ENCODE results near the gene DROSHA.
"Not testable (repeated sequence)": the region's sequence is repeated elsewhere in the genome, so short reads cannot be mapped to it uniquely, and the experiment has no call there.

Gene DROSHA

DNA sequence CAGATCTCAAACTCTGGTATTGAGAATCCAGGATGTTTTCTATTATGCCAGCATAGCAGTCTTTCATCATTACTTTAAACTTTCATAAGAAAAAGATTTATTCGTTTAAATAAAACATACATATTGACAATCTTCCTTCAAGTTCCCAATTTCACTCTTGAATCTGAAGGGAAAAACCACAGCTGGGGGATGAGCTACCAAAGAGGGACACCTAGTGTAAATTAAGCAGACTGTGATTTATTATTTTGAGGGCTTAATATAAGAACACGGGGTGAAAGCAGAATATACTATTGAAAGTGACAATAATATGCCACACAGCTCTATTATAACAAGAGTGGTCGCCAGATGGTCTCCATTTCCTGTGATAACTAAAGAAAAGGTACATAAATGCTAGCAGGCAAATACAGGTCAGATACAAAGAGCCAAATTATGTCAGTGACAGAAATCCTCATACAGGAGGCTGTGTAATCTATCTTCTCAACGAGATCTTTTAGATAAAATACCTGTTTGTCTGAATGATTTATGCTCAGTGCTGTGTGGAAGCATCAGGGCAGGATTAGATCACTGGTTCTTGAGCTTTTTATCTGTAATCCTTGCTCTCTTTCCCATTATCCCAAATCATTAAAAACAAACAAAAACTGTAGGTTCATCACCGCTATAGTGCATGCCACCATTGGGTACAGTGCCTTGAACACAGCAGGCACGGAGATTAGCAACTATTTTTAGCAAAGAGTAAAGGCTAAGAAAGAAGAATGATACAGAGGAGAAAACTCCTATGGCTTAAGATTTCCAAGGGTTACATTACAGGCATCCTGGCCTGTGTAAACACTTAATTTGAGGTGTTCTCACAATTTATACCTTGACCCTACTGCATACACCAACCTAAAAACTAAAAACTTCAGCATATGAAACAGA, 116.6 kb downstream of the DROSHA start:
- no peak for DNase-seq

DNA sequence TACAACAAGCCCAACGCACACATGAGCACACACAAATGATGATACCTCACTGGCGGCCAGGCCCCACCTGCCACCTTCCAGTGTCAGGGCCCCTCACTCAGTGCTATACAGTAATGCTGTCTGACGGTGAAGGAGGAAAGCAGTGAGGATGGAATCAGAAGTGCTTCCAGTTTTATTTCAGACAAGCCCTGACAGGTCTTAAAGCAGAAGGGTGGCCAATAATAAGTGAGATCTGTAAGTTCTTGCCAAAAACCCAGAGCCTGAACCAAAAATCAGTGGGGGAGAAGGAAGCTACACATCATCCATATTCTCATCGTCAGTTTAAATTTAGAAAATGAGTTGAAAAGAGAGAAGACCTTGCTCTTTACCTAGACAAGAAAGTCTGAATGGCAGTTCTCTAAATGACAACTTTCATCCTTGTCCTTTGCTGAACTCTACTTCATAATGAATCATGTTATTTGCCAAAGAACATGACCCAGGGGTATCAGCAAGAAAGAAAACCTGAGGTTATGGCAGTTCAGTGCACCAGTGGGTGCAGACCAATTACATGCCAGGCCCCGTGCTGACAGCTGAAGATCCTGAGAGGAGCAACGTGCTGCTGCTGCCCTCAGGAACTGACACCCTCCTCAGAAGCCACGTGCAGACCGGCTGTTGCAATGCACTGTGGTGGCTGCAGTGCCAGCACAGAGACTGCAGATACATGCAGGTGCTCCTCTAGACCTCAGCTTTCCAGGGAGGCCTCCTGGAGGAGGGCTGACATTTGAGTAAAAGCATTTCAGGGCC, 118.7 kb downstream of the DROSHA start:
- DNase-seq: no peak

DNA sequence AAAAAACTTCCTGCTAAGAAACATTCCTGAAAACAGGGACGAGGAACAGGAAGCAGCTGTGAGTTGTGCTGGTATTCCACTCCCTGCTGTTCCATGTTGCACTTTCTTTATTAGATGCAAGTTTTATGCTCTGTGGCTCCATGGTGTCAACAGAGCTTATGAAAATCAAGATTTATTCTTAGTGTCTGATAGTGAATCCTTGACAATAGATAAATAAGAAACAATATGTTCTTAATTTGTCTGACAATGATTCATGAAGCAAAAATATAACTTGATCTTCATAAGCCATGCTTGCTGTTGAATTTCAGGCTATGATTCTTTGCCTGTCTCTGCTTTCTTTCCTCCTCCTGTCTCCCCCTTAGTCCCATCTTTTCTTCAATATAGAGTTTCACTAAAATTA, 119.6 kb downstream of the DROSHA start:
- DNase-seq: no peak

DNA sequence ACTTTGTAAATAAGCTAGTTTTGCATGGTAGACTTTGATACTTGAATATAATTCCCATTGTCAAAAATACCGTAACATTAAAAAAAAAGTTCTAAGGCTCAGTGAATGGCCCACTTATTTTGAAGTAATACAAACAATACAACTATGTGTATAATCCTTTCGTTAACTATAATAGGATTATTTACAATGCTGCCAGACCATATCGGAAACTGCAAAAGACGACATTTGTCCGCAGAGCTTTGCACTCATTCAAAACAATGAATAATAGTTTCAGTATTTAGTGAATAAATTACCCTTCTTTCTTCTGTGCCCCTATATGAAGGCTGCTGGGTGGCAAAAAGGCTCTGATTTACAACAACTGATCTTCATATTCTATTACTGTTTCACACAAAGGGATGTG, 121.8 kb downstream of the DROSHA start:
- no peak for DNase-seq

DNA sequence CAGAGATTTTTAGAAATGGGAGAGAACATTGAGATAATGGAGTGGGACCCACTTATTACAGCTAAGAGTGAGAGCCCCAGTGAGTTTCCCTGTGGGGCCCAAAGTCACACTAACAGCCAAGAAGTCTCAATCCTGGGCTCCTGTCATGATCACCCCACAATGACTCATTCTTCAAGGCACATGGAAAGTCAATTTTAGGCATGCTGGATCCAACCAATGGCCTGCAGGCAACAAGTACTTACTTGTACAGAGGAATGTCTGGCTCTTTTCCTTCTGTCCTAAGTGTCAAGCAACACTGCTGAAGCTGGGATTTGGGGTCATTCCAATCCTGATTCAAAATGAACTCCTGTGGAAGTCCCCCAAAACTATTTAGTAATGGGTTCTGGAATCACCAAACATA, 123.1 kb downstream of the DROSHA start:
- DNase-seq: no peak

DNA sequence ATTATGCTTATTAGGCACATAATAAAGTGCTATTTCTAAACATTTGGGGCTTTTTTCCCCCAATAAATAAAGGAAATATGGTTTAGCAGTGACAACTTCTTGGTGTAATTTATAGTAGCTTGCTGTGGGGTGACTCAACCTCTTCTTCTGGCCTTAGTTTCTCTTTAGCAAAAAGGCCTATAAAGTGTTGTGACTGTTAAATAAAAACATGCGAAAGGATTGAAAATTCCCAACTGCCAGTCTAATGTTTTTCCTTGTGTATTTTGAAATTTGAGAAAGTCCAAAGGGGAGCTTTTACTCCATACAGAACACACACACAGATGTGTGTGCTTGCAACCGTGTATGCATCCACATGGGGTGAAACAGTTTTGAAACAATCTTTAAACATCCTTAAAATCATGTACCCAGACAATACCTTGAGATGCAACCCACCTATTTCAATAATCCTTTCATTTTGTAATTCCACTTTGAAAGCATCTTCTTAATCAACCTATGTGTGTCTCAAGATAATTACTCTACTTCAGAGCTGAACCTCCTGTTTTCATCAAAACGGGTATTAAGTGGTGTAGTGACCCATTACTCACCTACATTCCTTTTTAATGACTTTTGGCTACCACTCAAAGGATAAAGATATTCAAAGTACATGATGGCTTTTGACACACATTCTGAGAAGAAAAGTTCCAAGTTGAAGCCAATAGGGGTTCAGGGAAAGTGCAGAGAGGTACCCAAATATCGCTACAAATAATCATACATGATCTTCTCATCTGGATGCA, 123.8 kb downstream of the DROSHA start:
- no peak for DNase-seq

DNA sequence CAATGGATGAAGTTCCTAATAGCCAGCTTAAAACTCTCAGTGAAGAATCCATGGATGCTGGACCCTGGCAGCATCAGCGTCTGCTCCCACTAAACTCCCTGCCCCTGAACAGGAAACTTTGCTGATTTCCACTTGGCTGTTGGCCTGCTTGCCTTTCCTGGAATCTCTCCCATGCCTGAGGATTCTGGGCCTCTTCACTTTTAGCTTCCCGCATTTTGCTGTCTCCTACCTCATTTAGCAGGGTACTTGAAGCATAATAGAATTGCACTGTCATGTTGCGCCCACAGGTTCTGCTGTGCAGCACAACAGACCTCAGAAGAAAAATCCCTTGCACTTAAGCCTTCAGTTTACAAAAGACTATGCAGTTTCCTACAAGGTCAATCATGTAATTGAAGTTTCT, 127.6 kb downstream of the DROSHA start:
- DNase-seq: no peak

DNA sequence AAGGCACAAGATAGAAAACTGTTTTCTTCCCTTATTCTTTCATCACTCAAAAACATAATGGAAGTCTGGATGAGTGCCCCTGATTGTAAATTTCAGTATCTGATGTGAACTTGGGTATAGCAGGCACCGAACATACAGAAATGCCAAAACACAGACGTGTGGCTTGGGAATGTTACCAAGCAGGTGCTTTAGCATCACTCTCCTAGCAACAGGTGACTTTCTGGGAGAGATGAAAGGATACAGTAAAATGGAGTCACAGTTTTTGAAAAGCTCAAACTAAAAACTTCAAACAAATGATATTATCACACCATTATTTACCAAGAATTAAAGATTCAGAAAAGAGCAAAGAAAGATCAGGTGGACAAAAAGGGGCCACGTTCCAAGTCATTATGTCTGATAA, 130.2 kb downstream of the DROSHA start:
- no peak for DNase-seq

DNA sequence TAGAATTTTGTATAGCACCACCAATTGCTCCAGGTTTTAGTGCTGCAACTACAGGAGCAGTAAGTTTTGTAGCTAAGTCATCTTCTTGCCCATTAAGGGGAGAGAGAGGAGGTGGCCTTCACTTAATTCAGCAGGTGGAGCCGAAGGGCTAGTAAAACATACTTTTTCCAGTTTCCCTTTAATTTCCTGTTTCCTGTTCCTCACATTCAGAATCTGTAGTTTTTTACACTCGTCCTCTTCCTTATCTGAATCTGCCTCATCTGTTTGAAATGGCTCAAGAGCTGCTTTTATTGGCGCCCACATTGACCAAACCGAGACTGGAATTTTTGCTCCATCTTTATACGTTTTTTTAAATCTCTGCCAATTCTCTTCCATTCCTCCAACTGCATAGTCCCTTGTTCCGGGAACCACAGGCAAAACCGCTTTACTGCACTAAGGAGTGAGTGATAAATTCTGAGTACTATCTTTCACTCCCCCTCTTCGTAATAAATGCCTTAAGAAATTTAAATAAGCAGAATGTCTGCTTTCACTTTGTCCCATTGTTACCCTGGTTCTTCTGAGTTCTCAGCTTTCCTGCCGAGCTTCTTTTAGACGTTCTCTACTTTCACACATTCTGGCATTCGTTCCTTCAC, 133.9 kb downstream of the DROSHA start:
- DNase-seq: no peak

DNA sequence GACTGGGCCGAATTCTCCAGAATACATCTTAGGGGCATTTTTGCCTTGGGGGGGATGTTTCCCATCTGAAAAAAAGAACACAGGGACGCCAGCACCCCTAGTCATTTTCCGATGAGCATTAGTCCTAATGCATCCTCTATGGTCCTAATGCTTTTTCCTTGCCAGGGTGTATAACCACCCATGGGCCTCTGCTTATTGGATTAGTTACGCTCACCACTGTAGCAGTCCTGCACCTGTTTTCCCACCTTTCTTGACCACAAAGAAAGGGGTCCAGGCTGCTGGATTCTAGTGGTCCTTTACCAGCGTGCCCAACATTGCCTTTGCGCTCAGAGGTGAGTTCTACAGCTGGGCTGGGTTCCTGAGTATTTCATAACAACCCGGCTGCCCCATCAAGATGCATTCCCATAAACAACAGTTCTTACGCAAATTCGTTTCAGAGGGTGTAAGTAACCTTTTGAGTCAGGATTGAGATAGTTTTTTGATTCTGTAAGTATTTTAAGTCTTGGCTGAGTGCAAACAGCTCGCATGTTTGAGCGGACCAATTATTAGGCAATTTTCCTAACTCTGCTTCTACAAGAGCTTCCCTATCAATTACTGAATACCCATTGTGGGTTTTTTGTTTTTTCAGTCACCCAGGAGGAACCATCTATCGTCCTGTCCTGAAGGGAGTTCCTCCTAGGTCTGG, 135.1 kb downstream of the DROSHA start:
- DNase-seq: no peak

DNA sequence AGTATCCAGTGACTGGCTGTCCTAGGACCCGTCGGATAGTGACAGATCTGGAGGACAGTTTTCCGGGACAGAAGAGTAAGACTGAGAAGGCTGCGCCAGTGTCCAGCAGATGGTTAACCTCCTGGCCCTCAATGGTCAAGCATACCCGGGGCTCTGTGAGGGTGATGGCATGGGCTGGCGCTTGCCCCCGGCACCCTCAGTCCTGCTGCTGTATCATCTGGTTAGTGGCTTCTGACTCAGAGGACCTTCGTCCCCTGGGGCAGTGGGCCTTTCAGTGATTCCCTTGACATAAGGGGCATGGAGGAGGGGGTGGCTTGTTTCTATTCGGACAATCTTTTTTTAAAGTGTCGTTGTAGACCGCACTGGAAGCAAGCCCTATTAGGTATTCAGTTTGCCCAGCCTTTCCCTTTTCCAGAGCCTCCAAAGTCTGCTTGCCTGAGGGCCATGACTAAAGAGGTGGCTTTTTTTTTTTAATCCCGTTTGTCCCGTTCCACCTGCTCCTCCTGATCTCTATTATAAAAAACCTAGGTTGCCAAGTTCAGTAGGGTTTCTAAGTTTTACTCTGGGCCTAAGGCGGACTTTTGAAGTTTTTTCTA, 136.3 kb downstream of the DROSHA start:
- DNase-seq: not testable (repeated sequence)

DNA sequence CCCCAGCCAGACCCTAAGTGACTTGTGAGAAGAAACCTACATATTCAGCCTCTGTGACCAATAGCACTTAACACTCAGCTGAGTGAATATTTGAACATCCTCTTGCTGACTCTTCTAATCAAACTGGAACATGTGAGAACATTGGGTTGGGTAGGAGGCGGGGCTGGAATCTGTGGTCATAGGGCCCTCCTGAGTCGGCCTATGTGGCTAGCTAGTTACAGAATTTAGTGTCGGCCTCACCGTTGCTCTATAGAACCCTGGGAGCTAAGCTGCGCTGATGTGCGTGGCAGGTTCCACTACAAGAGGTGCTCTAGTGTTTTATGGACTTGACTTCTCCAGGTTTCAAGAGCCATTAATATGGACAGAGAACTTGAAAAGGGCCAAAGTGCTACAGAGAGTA, 138.8 kb downstream of the DROSHA start:
- DNase-seq: no peak

DNA sequence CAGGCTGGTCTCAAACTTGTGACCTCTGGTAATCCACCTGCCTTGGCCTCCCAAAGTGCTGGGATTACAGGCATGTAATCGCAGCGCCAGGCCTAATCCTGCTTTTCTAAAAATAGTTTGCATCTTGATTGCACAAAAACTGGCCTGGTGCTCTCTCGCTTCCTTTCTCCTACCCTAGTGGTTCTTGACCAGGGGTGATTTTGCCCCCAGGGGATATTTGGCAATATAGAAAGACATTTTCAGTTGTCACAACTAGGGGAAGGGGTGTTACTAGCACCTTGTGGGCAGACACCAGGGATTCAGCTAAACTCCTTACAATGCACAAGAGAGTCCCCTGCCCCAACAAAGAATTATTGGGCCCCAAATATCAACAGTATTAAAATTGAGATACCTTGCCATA, 139.8 kb downstream of the DROSHA start:
- no peak for DNase-seq

DNA sequence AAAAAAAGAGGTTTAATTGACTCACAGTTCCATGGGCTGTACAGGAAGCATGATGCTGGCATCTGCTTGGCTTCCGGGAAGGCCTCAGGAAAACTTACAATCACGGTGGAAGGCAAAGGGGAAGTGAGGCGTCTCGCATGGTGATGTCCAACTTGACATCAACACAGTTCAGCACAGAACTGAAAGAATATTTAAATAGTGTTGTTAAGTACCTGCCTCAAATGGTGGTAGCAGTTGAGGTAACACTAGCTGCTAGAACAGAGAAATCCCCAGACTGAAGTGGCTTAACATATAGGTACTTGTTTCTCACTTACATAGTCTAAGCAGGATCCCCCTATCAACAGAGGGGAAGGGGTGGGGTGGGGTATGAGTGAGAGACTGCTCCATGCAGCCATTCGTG, 141.6 kb downstream of the DROSHA start:
- DNase-seq: no peak

DNA sequence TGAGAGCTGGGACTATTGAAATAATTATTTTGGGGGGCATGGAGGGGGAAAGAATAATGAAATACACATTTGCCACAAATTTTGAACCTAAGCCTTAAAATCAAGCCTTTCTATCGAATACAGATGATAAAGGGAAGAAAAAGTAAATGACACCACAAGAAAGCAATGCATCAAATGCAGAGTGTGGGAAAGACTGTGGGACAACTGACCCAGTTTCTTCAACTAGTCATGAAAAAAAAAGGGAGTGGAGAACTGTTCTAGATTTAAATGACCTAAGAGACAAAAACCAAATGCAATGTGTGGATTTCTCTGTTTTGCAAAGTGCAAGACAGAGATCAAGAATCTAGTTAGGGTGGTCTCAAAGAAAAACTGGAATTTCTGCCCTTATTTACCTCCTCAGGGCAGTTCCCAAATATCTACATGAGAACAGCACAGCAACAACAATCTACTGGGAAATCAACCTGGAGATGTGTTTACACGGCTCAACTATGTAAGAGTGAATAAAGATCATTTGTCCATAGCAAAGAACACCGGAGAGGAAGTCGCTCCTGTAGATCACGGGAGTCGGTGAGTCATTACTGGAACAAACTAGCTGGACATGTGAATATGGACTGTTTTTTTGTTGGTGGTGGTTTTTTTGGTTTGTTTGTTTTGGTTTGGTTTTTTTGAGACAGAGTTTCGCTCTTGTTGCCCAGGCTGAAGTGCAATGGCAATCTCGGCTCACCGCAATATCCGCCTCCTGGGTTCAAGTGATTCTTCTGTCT, 145.9 kb downstream of the DROSHA start:
- DNase-seq: no peak

DNA sequence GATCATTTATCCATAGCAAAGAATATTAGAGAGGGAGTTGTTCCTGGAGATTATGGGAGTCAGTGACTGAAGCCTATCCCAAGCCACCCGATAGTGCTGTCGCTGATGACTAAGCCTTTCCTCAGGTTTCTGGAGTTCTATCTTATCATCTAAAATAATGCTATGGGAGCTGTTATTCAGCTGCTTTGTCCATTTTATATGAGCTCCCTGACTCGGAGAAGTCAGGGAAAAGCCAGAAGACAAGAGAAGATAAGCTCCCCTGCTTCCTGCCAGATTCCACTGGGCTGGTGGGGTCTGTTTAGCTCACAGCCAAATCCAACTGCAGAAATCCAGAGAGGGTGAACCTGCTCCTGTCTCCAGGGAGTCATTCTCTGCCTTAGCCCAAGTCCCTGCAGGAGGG, 148.2 kb downstream of the DROSHA start:
- no peak for DNase-seq

DNA sequence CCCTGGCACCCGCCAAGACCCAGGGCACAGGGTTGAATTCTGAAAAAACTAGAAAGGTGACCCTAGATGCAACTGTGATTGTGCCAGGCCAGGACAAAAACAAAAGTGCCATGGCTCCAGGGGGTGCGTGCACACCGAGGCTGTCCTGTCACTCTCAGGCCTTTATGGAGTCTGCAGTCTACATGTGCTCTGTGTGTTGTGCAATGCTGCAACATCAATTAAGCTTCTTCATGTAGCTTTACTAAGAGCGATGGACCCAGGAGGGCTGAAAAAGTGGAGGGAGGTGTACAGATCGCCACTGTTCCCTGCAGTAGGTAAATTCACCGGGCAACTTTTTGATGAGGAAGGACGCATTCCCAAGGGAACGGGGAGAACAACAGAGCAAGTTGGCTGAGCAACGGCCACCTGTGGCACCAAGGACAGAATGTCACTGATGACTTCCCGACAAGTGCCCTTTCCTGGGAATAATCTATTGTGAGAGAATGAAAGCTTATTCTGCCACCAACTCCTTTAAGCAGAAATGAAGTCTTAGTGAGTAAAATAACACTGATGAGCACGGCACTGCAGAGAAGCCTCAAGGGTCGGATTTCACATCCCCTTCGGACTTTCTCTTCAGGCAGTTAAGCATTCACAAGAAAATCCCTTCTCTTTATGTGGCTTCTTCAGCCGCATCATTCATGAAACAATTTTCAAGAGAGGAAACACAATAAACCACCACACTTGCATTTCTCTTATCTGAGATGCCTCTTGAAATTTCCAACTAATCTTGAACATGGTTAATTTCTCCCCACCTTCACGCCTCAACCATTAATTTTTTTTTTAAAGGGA, 149.6 kb downstream of the DROSHA start:
- no peak for DNase-seq

DNA sequence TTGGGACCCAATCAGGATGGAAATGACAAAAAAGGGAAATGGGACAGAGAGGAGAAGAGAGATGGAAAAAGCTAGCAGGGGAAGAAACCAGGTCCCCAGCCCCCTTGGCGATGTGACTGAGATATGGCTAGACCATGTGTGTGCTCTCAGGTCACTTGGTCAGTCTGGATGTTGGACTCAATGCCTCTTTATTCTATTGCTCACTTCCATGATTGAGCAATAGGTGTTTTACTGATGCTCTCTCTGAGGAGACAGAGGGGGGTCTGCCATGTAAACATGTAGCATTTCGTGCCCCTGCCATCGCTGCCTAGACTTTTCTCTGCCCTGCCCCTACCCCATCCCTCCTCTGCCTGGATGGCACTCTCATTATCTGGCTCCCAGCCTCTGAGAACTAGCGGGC, 150.6 kb downstream of the DROSHA start:
- DNase-seq: no peak

DNA sequence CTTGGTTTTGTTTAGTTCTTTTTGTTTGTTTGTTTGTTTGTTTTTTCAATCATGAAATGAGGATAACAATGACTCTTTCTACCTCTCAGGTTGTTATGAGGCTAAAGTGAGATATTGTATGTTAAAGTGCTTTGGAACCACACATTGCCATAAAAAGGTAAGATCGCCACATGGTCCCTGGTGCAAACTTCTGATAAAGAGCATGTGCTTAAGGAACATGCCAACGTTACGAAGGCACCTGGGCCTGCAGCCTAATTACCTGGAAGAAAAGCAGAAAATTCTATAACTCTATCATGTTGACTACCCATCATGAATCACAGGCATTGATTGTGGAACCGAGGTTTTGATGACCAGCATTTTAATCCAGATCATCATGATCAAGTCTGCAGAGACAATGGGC, 151.8 kb downstream of the DROSHA start:
- no peak for DNase-seq

DNA sequence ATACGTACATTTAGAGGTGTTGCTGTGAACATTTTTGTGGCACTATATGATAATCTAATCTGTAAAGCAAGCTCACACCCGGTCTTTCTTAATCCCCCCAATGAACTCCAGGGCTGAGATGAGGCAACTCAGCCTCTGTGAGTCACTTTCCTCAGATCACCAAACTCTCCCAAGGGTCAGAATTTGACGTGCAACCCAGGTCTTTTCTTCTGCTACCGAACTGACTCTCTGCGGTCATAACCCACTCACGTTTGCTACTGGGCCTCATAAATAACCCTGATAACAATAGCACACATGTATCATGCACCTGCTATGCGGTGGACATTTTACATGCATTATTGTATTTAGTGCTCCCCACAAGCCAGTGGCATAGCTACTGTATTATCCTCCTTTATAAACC, 153.1 kb downstream of the DROSHA start:
- DNase-seq: no peak

All from NCI-H1417 treated with DMSO at 0.1 percent for 48 hours (cell line).